Fibroblast of lung (primary cell): ENCODE measurements around the gene RGS8. TPM values are rescaled to one million over a fixed set of nuclear protein-coding genes. Genes with fewer than 3 reads are reported as not detected.

Experiments used
- DNase-seq, 2 donors: peaks; one replicate each; pipeline versions ENCODE4 v3.0.0 to v3.0.0-alpha.2; 2010; ENCODE audit warnings: low read depth in 2 of 2
- H2AFZ ChIP-seq: 2 replicates; pipeline ENCODE4 v1.5.1; 2012; ENCODE audit warnings: low read length, control low read depth, inconsistent platforms
- H3K27ac ChIP-seq: 2 replicates; pipeline ENCODE4 v1.5.1; 2011; ENCODE audit warnings: low read length, control low read depth; ENCODE audit not compliant: insufficient read depth
- H3K27me3 ChIP-seq: 2 replicates; pipeline ENCODE4 v1.5.1; 2011; ENCODE audit warnings: mild to moderate bottlenecking, low read length; ENCODE audit not compliant: control insufficient read depth, insufficient read depth
- H3K36me3 ChIP-seq: 2 replicates; pipeline ENCODE4 v1.5.1; 2011; ENCODE audit warnings: low read length; ENCODE audit not compliant: control insufficient read depth, insufficient read depth
- H3K4me1 ChIP-seq: 2 replicates; pipeline ENCODE4 v1.5.1; 2011; ENCODE audit warnings: low read length; ENCODE audit not compliant: control insufficient read depth, insufficient read depth; ENCODE audit errors: extremely low read depth
- H3K4me2 ChIP-seq: 2 replicates; pipeline ENCODE4 v1.5.1; 2011; ENCODE audit warnings: low read length, control low read depth; ENCODE audit not compliant: insufficient read depth; ENCODE audit errors: extremely low read depth
- H3K4me3 ChIP-seq, 4 experiments: fragments of 200-600 bp in 1 of 4; sonication (generic) in 1 of 4; replicated peaks in 1 of 4; 2 replicates each; pipeline ENCODE4 v1.5.1; 2011 to 2016; ENCODE audit warnings: low read length in 4 of 4, low read depth in 3 of 4, mild to moderate bottlenecking in 3 of 4, control low read depth in 2 of 4, inconsistent platforms in 1 of 4, mixed read lengths in 1 of 4; ENCODE audit not compliant: insufficient read depth in 1 of 4; ENCODE audit errors: control extremely low read depth in 1 of 4
- H3K79me2 ChIP-seq: 2 replicates; pipeline ENCODE4 v1.5.1; 2012; ENCODE audit warnings: mild to moderate bottlenecking, low read length, inconsistent platforms; ENCODE audit not compliant: control insufficient read depth, insufficient read depth
- H3K9ac ChIP-seq: 2 replicates; pipeline ENCODE4 v1.5.1; 2011; ENCODE audit warnings: mild to moderate bottlenecking, low read length, control low read depth; ENCODE audit not compliant: insufficient read depth
- H3K9me3 ChIP-seq: 2 replicates; pipeline ENCODE4 v1.5.1; 2012; ENCODE audit warnings: low read depth, low read length; ENCODE audit not compliant: control insufficient read depth, insufficient read depth
- H4K20me1 ChIP-seq: 2 replicates; pipeline ENCODE4 v1.5.1; 2011; ENCODE audit warnings: low read length; ENCODE audit not compliant: control insufficient read depth, insufficient read depth; ENCODE audit errors: extremely low read depth
- EZH2 ChIP-seq: IDR thresholded peaks from 2 replicates; pipeline ENCODE4 v1.5.1; 2012; ENCODE audit warnings: low read length, control low read depth, mild to moderate bottlenecking; ENCODE audit errors: missing control alignments
- polyA plus RNA-seq, 2 donors: library from polyadenylated mRNA; depleted of rRNA in 1 of 2; stranded (reverse) in 1 of 2; unstranded in 1 of 2; fragments of >200 nt; gene quantifications; 2 replicates each; pipeline ENCODE4 v1.2.1, GENCODE V29; 2011 to 2012; ENCODE audit warnings: missing spikeins in 1 of 2
- total RNA-seq: library from RNA; depleted of rRNA; stranded (reverse); fragments of >200 nt; gene quantifications from 2 replicates; pipeline ENCODE4 v1.2.1, GENCODE V29; 2014
- TF ChIP-seq, protein P1 (sequence below), 2 donors: IDR thresholded peaks in 1 of 2; conservative IDR thresholded peaks in 1 of 2; 1 replicate in 1 of 2; 2 replicates in 1 of 2; pipeline ENCODE4 v1.5.1; 2011 to 2012; ENCODE audit warnings: low read length in 2 of 2, control low read depth in 1 of 2, inconsistent platforms in 1 of 2, low read depth in 1 of 2, mild to moderate bottlenecking in 1 of 2

RGS8 gene
- total and polyA plus RNA-seq, 2 donors (not counting 1 experiment from before 2014, with no cell fraction given), result not detected

DNA sequence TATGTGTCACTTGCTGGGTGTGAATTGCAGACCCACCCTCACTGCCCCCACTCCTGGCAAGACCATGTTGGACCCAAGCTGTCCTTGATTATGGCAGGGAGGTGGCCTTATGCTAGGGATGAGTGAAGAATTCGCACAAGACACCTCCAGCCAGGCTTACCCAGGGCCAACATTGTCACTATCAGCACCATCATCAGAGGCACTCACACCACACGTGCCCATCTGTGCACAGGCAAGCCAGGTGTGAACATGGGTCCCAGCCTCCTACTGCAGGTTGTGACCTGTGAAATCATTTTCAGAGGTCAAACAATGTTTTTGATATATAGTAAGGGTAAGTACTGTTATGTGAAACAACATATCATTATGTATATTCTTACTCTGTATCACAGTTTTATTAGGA lies 20.3 kb upstream of the RGS8 start:
- Histone ChIP-seq H3K79me2 (no peaks in the 10 kb centered on the region), H3K4me2 (no peak overlapping the region), H3K9ac (no peak overlapping the region), H3K4me1 (no peaks in the 10 kb centered on the region), H3K27ac (no peak overlapping the region), H3K27me3 (no peaks in the 10 kb centered on the region), H4K20me1 (no peaks in the 10 kb centered on the region), H3K36me3 (no peaks in the 10 kb centered on the region), H3K9me3 (no peaks in the 10 kb centered on the region), H3K4me3 (no peak overlapping the region), H2AFZ (no peak overlapping the region)
- TF ChIP-seq, protein P1, sequence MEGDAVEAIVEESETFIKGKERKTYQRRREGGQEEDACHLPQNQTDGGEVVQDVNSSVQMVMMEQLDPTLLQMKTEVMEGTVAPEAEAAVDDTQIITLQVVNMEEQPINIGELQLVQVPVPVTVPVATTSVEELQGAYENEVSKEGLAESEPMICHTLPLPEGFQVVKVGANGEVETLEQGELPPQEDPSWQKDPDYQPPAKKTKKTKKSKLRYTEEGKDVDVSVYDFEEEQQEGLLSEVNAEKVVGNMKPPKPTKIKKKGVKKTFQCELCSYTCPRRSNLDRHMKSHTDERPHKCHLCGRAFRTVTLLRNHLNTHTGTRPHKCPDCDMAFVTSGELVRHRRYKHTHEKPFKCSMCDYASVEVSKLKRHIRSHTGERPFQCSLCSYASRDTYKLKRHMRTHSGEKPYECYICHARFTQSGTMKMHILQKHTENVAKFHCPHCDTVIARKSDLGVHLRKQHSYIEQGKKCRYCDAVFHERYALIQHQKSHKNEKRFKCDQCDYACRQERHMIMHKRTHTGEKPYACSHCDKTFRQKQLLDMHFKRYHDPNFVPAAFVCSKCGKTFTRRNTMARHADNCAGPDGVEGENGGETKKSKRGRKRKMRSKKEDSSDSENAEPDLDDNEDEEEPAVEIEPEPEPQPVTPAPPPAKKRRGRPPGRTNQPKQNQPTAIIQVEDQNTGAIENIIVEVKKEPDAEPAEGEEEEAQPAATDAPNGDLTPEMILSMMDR (conservative IDR thresholded peaks at IDR 0.05 in 1 of 2, IDR thresholded peaks at IDR 0.05 in 1 of 2; ENCODE audit: low read depth in 1 of 2, low read length in 2 of 2), result no peak
- TF ChIP-seq EZH2, result no peak
- DNase-seq, result no peak

DNA sequence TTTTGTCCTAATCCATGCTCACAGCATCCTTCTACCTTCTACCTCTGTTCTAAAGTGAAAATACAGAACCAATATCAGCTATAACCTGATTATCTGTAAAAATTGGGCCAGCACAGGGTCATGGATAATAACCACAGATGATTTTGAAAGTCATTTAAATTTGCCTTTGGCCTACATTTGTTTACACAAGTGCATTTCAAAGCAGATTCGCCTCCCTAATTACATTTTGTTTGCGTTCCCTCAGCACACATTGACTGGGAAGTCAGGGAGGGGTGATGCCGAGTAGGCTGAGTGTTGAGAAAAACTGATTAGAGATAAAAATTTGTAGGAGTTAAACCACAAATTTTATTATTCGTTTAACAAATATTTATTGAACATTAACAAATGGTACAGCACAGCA lies 19.2 kb upstream of the RGS8 start:
- H3K9ac ChIP-seq, result no peak overlapping the region
- no peaks in the 10 kb centered on the region for H4K20me1 ChIP-seq
- TF ChIP-seq, protein P1 (conservative IDR thresholded peaks at IDR 0.05 in 1 of 2, IDR thresholded peaks at IDR 0.05 in 1 of 2; ENCODE audit: low read depth in 1 of 2, low read length in 2 of 2), result no peak
- TF ChIP-seq EZH2, result no peak
- no peaks in the 10 kb centered on the region for H3K79me2 ChIP-seq
- H3K4me2 ChIP-seq, result no peak overlapping the region
- H3K36me3 ChIP-seq, result no peaks in the 10 kb centered on the region
- H3K4me1 ChIP-seq, result no peaks in the 10 kb centered on the region
- no peaks in the 10 kb centered on the region for H3K9me3 ChIP-seq
- H2AFZ ChIP-seq, result no peak overlapping the region
- H3K27me3 ChIP-seq, result no peaks in the 10 kb centered on the region
- DNase-seq, result no peak
- H3K27ac ChIP-seq, result no peak overlapping the region
- H3K4me3 ChIP-seq, result no peak overlapping the region

DNA sequence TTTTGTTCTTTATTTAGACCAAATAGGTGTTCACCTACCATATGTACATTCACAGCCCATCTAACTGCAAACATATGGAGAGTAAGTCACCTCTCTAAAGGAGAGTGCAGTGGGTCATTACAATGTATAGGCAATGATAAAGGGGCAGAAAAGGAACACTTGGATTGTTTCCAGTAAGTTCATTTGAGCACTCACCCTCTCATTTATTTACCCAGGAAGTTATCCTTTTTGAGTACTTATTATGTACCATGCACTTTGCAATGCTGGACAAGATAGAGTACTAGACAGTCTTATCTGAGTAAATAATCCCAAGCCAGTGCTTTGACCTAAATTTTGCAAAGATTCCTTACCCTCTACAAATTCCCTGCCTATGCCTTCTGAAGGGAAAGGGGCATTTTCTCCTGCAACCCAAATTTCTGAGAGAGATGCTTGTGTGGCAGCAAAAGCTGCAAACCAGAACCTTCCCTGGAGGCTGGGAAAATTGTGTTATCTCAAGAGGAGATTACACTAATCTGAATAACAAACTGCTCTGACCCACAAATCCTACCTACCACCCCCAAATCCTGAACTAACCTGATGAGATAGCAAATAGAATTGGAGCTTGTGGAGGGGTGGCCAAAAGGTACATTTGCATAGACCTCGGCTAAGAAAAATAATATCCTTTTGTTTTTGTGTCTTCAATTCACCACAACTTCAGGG lies 18.6 kb upstream of the RGS8 start:
- no peaks in the 10 kb centered on the region for H3K79me2 ChIP-seq
- TF ChIP-seq, protein P1 (conservative IDR thresholded peaks at IDR 0.05 in 1 of 2, IDR thresholded peaks at IDR 0.05 in 1 of 2; ENCODE audit: low read depth in 1 of 2, low read length in 2 of 2), result no peak
- no peak for TF ChIP-seq EZH2
- H3K4me2 ChIP-seq, result no peak overlapping the region
- H3K9ac ChIP-seq, result no peak overlapping the region
- no peaks in the 10 kb centered on the region for H3K36me3 ChIP-seq
- no peaks in the 10 kb centered on the region for H3K9me3 ChIP-seq
- H3K27ac ChIP-seq, result no peak overlapping the region
- H2AFZ ChIP-seq, result no peak overlapping the region
- no peak overlapping the region for H3K4me3 ChIP-seq
- no peaks in the 10 kb centered on the region for H3K4me1 ChIP-seq
- DNase-seq, result no peak
- no peaks in the 10 kb centered on the region for H4K20me1 ChIP-seq
- no peaks in the 10 kb centered on the region for H3K27me3 ChIP-seq
